Thymus (tissue), 11 donors: ENCODE results near the gene SEPHS2. TPM values are rescaled to one million over a fixed set of nuclear protein-coding genes. Genes with fewer than 3 reads are reported as not detected.
A peak's percentile ranks its signal among the peaks of the same experiment; 100 is the strongest.
"Not testable (repeated sequence)": the region's sequence is repeated elsewhere in the genome, so short reads cannot be mapped to it uniquely, and the experiment has no call there.

Experiments used
- DNase-seq, 9 donors: peaks; one replicate each; pipeline ENCODE4 v3.0.0-alpha.2; 2013; ENCODE audit warnings: low spot score in 9 of 9, low read depth in 6 of 9, missing footprints in 1 of 9
- H3K27ac ChIP-seq, 2 donors: one replicate each; pipeline ENCODE4 v1.5.1; 2013; ENCODE audit warnings: control low read depth in 1 of 2, low read depth in 1 of 2, low read length in 1 of 2, mild to moderate bottlenecking in 1 of 2, moderate library complexity in 1 of 2
- H3K27me3 ChIP-seq, 2 donors: one replicate each; pipeline ENCODE4 v1.5.1; 2013; ENCODE audit warnings: low read length in 1 of 2; ENCODE audit not compliant: control insufficient read depth in 2 of 2, insufficient read depth in 1 of 2
- H3K36me3 ChIP-seq, 2 donors: one replicate each; pipeline ENCODE4 v1.5.1; 2013; ENCODE audit warnings: low read length in 1 of 2, mild to moderate bottlenecking in 1 of 2, moderate library complexity in 1 of 2; ENCODE audit not compliant: control insufficient read depth in 2 of 2, insufficient read depth in 2 of 2
- H3K4me1 ChIP-seq, 2 donors: one replicate each; pipeline ENCODE4 v1.5.1; 2013; ENCODE audit warnings: low read length in 2 of 2; ENCODE audit not compliant: control insufficient read depth in 2 of 2, insufficient read depth in 2 of 2
- H3K4me3 ChIP-seq, 2 donors: one replicate each; pipeline ENCODE4 v1.5.1; 2013; ENCODE audit warnings: low read length in 2 of 2, control low read depth in 1 of 2, mild to moderate bottlenecking in 1 of 2
- H3K9me3 ChIP-seq, 2 donors: one replicate each; pipeline ENCODE4 v1.5.1; 2013; ENCODE audit warnings: low read length in 1 of 2, mild to moderate bottlenecking in 1 of 2; ENCODE audit not compliant: control insufficient read depth in 2 of 2, insufficient read depth in 1 of 2
- WGBS: extraction: QIAGEN DNeasy Blood & Tissue Kit; methylation state at CpG from one replicate; pipeline ENCODE4 v1.1.7; 2013; 5-methylcytosine and 5-hydroxymethylcytosine counted together
- polyA plus RNA-seq: library from polyadenylated mRNA; stranded (reverse); fragments of 200-250 nt; gene quantifications from one replicate; pipeline ENCODE4 v1.2.3, GENCODE V29; 2013
- total RNA-seq: library from RNA; stranded (reverse); fragments of 120-200 nt; gene quantifications from one replicate; pipeline ENCODE4 v1.2.4, GENCODE V29; 2013
- donor health status: healthy.

SEPHS2 gene
- total and polyA plus RNA-seq, 2 donors: 15.2 to 63.9 TPM

DNA sequence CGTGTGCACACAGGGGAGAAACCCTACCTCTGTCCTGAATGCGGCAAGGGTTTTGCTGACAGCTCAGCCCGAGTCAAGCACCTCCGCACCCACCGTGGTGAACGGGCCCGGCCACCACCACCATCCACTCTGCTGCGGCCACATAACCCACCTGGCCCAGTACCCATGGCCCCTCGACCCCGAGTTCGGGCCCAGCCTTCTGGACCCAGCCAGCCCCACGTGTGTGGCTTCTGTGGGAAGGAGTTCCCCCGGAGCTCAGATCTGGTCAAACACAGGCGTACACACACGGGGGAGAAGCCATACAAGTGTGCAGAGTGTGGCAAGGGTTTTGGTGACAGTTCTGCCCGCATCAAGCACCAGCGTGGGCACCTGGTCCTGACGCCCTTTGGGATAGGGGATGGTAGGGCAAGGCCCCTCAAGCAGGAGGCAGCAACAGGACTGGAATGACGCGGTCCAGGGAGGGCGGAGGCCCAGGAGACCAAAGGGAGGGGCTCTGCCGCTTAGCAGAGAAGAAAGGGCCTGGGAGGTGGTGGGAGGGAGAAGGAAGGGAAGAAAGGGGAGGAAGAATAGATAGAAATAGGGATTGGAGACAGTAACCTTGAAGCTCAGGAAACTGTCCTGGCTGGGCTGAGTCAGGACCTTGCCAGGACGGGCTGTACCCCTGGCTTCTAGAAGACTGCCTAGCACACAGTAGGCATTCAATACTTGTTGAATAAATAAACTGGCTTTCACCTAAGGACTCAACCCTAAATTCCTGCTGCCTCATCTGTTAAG is 46.8 kb downstream of the SEPHS2 start:
- Histone ChIP-seq H3K4me1 (peaks cover 25 to 51% of the 10 kb centered on the region in 2 donors), H3K27me3 (peaks cover 0 to 17% of the 10 kb centered on the region in 2 donors), H3K27ac (no peak overlapping the region), H3K36me3 (peaks cover 16 to 18% of the 10 kb centered on the region in 2 donors), H3K4me3 (no peak overlapping the region), H3K9me3 (peaks cover 0 to 4% of the 10 kb centered on the region in 2 donors)
- DNase-seq: no peak
- WGBS: 92% methylated on average over 23 of the region's 23 CpGs

- peaks cover 25 to 54% of the 10 kb centered on the region in 2 donors for H3K4me1 ChIP-seq
- 98% methylated on average over 42 of the region's 42 CpGs for WGBS
- no peak overlapping the region for H3K27ac ChIP-seq
- peaks cover 0 to 17% of the 10 kb centered on the region in 2 donors for H3K27me3 ChIP-seq
- no peak for DNase-seq
- H3K9me3 ChIP-seq: peaks cover 0 to 4% of the 10 kb centered on the region in 2 donors
- H3K4me3 ChIP-seq: no peak overlapping the region
- peaks cover 16 to 18% of the 10 kb centered on the region in 2 donors for H3K36me3 ChIP-seq
These were observed 47.7 kb downstream of the SEPHS2 start for GRCh38 chr16:30397776-30398660.

DNA sequence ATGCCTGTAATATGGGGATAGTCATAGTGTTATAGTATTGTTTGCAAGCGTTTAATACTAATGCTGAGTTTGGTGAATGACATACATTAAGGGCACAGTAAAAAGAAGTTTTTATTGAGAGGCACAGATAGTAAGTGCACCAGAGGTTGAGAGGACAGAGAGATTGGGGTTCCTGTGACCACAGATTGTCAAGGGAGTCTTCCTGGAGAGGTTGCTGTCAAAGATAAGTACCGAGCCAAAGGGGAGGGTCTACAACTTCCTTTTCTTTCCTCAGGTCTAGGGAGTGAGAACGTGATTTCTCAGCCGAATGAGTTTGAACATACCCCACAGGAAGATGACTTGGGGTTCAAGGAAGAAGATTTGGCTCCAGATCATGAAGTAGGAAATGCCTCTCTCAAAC is 48.6 kb downstream of the SEPHS2 start:
- Histone ChIP-seq H3K4me3 (no peak overlapping the region), H3K36me3 (peaks cover 16 to 18% of the 10 kb centered on the region in 2 donors), H3K27me3 (peaks cover 0 to 17% of the 10 kb centered on the region in 2 donors), H3K4me1 (peaks cover 25 to 54% of the 10 kb centered on the region in 2 donors), H3K9me3 (peaks cover 0 to 4% of the 10 kb centered on the region in 2 donors), H3K27ac (no peak overlapping the region)
- no peak for DNase-seq
- WGBS: 47% methylated on average over 4 of the region's 4 CpGs

- H3K27me3 ChIP-seq: peaks cover 0 to 17% of the 10 kb centered on the region in 2 donors
- H3K9me3 ChIP-seq, H3K4me3 ChIP-seq, H3K27ac ChIP-seq, DNase-seq: not testable (repeated sequence)
- H3K36me3 ChIP-seq: peaks cover 16 to 18% of the 10 kb centered on the region in 2 donors
- WGBS: 94% methylated on average over 4 of the region's 4 CpGs
- peaks cover 25 to 54% of the 10 kb centered on the region in 2 donors for H3K4me1 ChIP-seq
These were observed 49.0 kb downstream of the SEPHS2 start for GRCh38 chr16:30396627-30397026.

DNA sequence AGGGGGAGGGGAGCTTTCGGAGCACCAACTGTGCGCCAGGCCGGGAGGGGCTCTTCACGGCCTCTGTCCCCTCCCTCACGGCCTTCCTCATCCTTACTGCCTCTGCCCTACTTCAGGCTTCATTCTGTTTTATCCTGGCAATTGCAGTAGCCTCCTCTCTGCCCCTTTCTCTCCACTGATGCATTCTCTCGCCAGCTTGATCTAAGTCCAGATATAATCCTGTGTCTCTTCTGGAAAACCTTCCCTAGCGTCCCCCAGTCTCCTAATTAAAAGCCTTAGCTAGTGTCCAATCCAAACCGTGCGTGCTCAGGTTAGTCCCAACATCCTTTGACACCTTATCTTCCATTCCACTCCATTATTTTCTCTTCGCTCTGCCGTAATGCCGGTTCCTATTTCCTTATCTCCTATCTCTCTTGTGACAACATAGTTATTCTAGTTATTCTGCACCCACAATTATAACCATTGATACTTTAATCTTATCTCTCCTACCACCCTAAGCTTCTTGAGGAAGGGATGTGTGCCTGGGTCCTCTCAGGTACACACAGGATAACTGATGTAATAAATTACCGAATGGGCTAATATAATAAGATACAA is 49.6 kb downstream of the SEPHS2 start:
- H3K36me3 ChIP-seq: peaks cover 16 to 18% of the 10 kb centered on the region in 2 donors
- peaks cover 0 to 15% of the 10 kb centered on the region in 2 donors for H3K27me3 ChIP-seq
- peak in 1 of 9 donors; percentile 26 for DNase-seq
- peaks cover 0 to 4% of the 10 kb centered on the region in 2 donors for H3K9me3 ChIP-seq
- no peak overlapping the region for H3K27ac ChIP-seq
- H3K4me1 ChIP-seq: peaks cover 25 to 54% of the 10 kb centered on the region in 2 donors
- peak overlapping the region; percentile 78 to 99 for H3K4me3 ChIP-seq
- 40% methylated on average over 13 of the region's 13 CpGs for WGBS

DNA sequence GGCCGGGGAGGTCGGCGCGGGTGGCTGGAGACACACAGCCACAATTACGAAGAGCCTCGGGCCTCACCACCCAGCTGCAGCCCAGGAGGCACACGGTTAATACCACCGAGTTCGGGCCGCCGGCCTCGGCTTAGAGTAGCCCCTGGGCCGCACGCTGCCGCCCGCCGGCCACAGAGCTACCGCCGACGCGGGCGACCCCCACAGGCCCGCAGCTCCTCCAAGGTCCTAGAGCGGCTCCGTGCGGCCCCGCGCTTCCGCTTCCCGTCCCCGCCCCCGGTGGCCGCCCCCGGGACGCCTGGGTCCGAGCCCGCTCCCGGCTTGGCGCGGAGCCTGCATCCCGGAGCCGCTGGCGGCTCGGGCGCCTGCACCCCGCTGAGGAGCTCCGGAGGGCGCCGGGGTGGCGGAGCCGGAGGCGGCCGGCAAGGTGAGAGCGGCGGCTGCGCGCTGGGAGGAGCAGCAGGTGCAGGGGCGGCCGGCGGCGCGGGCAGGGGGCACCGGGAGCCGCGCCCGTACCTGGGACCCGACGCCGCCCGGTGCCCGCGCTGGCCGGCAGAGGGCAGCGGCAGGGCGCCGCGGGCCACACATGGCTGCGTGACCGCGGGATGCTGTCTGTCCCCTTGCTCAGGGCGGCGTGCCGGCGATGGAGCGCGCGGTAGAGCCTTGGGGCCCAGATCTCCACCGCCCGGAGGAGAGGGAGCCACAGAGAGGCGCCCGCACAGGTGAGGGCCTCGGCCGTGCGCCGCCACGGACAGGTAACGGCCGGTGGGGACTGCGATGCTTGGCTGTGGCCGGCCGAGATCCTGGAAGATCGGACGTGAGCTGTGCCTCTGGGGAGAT is 50.3 kb downstream of the SEPHS2 start, which contains the start of gene ZNF48:
ZNF48 (plus strand) TSS at position 266 of the 837 bp plus-strand sequence; CDS start at position 641, 375 bp downstream.
- Histone ChIP-seq H3K4me3 (peak within 1 kb of the TSS; percentile 92 to 99), H3K36me3 (peaks cover 16 to 18% of the 10 kb centered on the region in 2 donors), H3K4me1 (peaks cover 22 to 49% of the 10 kb centered on the region in 2 donors), H3K9me3 (peaks cover 0 to 4% of the 10 kb centered on the region in 2 donors), H3K27me3 (peaks cover 0 to 9% of the 10 kb centered on the region in 2 donors), H3K27ac (peak within 1 kb of the TSS; percentile 59 to 85)
- WGBS: under 1% methylated on average over 103 of the region's 103 CpGs
- DNase-seq: peak in 3 of 9 donors; percentile 65 to 80 (median 66)

DNA sequence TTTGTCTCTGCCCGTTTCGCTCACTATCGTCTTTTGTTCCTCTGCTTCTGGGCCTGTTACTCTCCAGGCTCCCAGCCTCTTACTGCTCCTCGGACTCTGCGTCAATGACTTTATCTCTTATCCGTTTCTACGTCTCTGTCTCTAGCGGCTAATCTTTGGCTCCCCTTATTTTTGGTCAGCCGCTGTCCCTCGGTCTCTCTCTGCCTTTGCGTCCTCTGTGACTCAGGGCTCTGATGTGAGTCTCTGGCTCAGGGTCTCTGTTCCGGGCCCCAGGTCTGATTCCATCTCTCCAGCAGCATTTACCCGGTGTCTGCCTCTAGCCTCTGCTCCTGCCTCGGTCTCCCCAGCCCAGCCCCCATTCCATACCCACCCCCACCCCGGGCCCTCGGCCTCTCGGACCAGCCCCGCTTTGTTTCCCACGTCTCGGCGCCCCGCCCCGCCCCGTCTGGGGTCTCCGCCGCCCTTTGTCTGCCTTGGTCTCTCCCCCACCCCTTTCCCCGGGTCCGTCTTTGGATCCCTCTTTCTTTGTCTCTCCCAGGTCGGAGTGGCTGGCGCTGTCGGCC is 51.0 kb downstream of the SEPHS2 start:
- peak overlapping the region; percentile 92 to 99 for H3K4me3 ChIP-seq
- H3K4me1 ChIP-seq: peaks cover 17 to 42% of the 10 kb centered on the region in 2 donors
- H3K27ac ChIP-seq: peak overlapping the region; percentile 59 to 85
- peaks cover 0 to 2% of the 10 kb centered on the region in 2 donors for H3K27me3 ChIP-seq
- peaks cover 16 to 18% of the 10 kb centered on the region in 2 donors for H3K36me3 ChIP-seq
- DNase-seq: peak in 1 of 9 donors; percentile 58
- WGBS: 24% methylated on average over 31 of the region's 31 CpGs
- H3K9me3 ChIP-seq: peaks cover 0 to 4% of the 10 kb centered on the region in 2 donors
